C4-2B (cell line): ENCODE data around the gene SLC16A1.

Experiments
- CTCF ChIP-seq: fragments of 450-650 bp; conservative IDR thresholded peaks from 2 replicates; pipeline ENCODE4 v1.5.1; 2017; ENCODE audit warnings: mild to moderate bottlenecking
- ZFX ChIP-seq: fragments of 450-650 bp; IDR thresholded peaks from 2 replicates; pipeline ENCODE4 v1.6.1; 2017

DNA sequence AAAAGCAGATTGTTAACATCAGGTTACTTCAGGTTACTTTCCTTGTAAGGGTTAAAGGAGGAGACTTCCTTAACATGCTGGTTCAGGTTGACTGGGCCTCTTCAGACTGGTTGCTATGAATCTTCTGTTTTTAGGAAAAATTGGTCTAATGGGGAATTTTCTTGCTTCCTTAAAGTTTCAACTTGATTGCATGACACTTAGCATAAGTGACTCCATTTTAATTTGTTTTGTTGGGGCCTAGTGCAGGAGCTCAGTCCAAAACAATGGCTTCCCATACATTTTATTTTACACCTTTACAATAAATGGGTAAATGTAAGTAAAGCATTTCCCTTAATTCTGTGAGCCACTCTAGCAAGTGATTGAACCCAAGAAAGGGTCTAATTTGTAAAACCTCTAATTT lies 53.8 kb downstream of the SLC16A1 start:
- TF ChIP-seq CTCF (no peak), ZFX (no peak)
